GM19238 (cell line): ENCODE data around the gene CEP70.

ENCODE experiments used
- DNase-seq: peaks from one replicate; pipeline ENCODE4 v3.0.0; 2011; ENCODE audit warnings: low spot score; ENCODE audit not compliant: insufficient read length

The CEP70 gene

DNA sequence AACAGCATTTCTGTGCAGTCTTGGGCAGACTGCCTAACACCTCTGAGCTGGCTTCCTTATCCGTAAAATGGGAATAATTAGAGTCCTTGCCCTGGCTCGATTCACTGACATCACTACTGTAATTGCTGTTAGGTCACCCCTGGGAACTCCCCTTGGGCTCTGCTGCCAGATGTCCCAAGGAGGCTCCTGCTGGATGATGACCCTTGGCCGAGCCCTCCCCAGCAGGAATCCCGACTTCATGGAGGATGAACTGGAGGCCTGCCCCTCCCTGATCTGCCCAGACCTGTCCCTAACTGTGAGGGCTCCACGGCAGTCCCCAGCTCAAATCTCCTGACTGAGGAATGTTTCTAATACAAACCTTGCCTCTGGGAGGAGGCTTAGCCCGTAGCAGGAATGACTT lies 141.6 kb downstream of the CEP70 start:
- no peak for DNase-seq

DNA sequence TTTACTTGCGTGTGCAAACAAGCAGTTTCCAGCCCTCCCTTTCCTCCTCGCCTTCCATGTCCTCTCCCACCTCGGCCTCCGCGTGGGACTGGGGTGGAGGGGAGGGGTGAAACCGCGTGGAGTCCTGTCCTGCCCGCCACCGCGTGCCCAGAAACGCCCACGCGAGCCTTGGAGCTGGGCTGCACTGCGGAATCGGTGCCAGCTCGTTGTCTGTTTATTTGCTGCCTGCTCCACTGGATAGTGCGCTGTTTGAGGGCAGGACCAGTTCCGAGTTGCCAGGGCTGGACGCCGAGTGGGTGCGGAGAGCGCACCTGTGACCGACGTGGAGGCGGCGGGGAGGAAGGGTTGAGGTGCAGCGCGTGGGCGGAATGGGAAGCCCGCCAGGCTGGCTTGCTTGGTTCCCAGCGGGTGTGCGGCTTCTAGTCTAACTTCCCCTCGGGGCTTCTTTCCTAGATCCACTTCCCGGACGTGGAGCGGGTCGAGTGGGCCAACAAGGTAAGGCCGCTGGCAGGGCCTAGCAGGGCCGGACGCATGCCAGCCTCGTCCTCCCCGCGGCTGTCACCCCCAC lies 142.4 kb downstream of the CEP70 start:
- DNase-seq = no peak

GRCh38 chr3:138450704-138451424 lies 143.2 kb downstream of the CEP70 start:
- no peak for DNase-seq

DNA sequence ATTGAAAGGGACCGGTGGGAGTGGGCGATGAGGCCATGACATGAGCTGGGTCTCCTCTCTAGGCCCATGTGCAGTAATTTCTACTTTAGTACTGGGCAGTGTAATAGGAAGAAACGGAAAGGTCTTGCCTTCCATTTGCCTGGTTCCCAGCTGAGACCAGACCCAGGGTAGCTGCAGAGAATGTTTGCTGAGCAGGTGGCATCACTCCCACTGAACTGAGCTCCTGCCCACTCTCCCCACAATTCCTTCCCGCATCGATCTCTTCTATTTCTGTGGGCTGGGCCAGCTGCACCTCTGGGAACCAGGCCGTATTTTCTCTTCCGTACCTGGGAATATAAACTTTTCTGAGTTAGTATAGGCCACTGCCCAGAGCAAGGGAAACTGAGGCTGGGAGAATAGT lies 143.9 kb downstream of the CEP70 start:
- no peak for DNase-seq

DNA sequence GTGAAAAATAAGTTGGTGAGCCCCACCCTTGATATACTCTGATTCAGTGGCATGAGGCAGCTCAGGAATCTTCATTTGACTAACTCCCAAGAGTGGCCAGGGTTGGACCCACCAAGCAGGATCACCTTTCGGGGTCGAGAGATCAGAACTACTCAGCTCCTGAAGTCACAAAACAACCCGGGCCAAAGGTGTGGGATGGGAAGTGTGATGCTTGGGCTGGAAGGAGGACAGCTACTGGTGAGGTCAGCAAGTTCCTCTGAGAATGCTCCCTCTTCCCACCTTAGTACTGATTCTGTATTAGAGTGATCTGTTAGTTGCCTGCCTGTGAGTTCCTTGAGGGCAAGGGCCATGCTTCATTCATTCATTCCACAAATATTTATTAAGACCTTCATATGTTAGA lies 144.6 kb downstream of the CEP70 start:
- no peak for DNase-seq

- DNase-seq = no peak
Measured at GRCh38 chr3:138448631-138449030, 145.4 kb downstream of the CEP70 start.

- no peak for DNase-seq
Measured at GRCh38 chr3:138445654-138446053, 148.4 kb downstream of the CEP70 start.

- no peak for DNase-seq
Measured at GRCh38 chr3:138445236-138445635, 148.8 kb downstream of the CEP70 start.
